GM12878 (cell line): ENCODE results near the gene ATG4A. TPM values are rescaled to one million over a fixed set of nuclear protein-coding genes. Genes with fewer than 3 reads are reported as not detected.

ENCODE experiments used
- ATAC-seq: fragments of 200-7000 bp; cut with Tn5 transposase; 3 replicates; pipeline ENCODE4 v1.9.1; 2020; ENCODE audit warnings: mild to moderate bottlenecking, moderate library complexity
- BruUV-seq: library from RNA; stranded (reverse); fragments of 400-500 nt; replicated peaks from 2 replicates; lab custom pipeline; 2021; lab: Mats Ljungman, UMichigan
- CTCF ChIA-PET: fragments of 300-600 bp; sonication (Branson Sonifier 250); formaldehyde crosslinking; extraction: SDS; loops from one replicate; lab custom pipeline; 2021; ENCODE audit warnings: inconsistent platforms; lab: Yijun Ruan, JAX
- POLR2A ChIA-PET: fragments of 350-600 bp; formaldehyde crosslinking; extraction: SDS; loops from one replicate; lab custom pipeline; 2021; ENCODE audit warnings: inconsistent platforms; lab: Charles Lee
- RAD21 ChIA-PET: fragments of 300-600 bp; sonication (Branson Sonifier 250); formaldehyde crosslinking; loops from one replicate; lab custom pipeline; 2023; ENCODE audit warnings: antibody characterized with exemption; ENCODE audit not compliant: unreplicated experiment; lab: Charles Lee
- SMC1A ChIA-PET: fragments of 300-600 bp; sonication (Branson Sonifier 250); formaldehyde crosslinking; loops from one replicate; lab custom pipeline; 2023; ENCODE audit not compliant: unreplicated experiment, uncharacterized antibody; lab: Charles Lee
- DNase-seq: peaks from one replicate; pipeline ENCODE4 v3.0.0-alpha.2; 2011; ENCODE audit warnings: low read depth, low spot score
- FAIRE-seq: peaks from 3 replicates; lab custom pipeline; 2011; peaks lifted over from hg19 to GRCh38; lab: Jason Lieb, UNC
- H2AFZ ChIP-seq: 2 replicates; pipeline ENCODE4 v1.6.0; 2011; ENCODE audit warnings: low read depth, low read length, control low read depth; ENCODE audit not compliant: control insufficient read depth
- H3K27ac ChIP-seq: 2 replicates; pipeline ENCODE4 v1.5.1; 2011; ENCODE audit warnings: control low read depth; ENCODE audit not compliant: control insufficient read depth, insufficient read depth
- H3K27me3 ChIP-seq, 2 experiments: replicated peaks in 1 of 2; 2 replicates each; pipeline versions ENCODE4 v1.6.0 to v1.6.1; 2011; ENCODE audit warnings: low read length in 1 of 2; ENCODE audit not compliant: control insufficient read depth in 2 of 2, insufficient read depth in 2 of 2
- H3K36me3 ChIP-seq, 2 experiments: 2 replicates each; pipeline ENCODE4 v1.5.1; 2011; ENCODE audit warnings: low read length in 1 of 2; ENCODE audit not compliant: control insufficient read depth in 2 of 2, insufficient read depth in 2 of 2
- H3K4me1 ChIP-seq: 2 replicates; pipeline ENCODE4 v1.6.1; 2011; ENCODE audit warnings: mild to moderate bottlenecking, low read length, moderate library complexity, mixed read lengths; ENCODE audit not compliant: control insufficient read depth, insufficient read depth
- H3K4me2 ChIP-seq: 2 replicates; pipeline ENCODE4 v1.6.0; 2011; ENCODE audit warnings: control low read depth; ENCODE audit not compliant: control insufficient read depth, insufficient read depth
- H3K4me3 ChIP-seq: fragments of 200-600 bp; sonication (generic); 2 replicates; pipeline ENCODE4 v1.5.1; 2016
- H3K79me2 ChIP-seq: 2 replicates; pipeline ENCODE4 v1.6.0; 2011; ENCODE audit warnings: low read length; ENCODE audit not compliant: control insufficient read depth, insufficient read depth
- H3K9ac ChIP-seq: 2 replicates; pipeline ENCODE4 v1.8.0; 2011; ENCODE audit warnings: low read length, control low read depth, mixed read lengths; ENCODE audit not compliant: control insufficient read depth, insufficient read depth
- H3K9me3 ChIP-seq: replicated peaks from 3 replicates; pipeline ENCODE4 v1.5.1; 2011; ENCODE audit warnings: mild to moderate bottlenecking, low read length; ENCODE audit not compliant: control insufficient read depth, insufficient read depth
- H4K20me1 ChIP-seq: 2 replicates; pipeline ENCODE4 v1.6.0; 2011; ENCODE audit not compliant: control insufficient read depth, insufficient read depth
- CHD2 ChIP-seq: IDR thresholded peaks from 2 replicates; pipeline ENCODE4 v1.6.1; 2011; ENCODE audit warnings: low read depth, low read length, improper control_type of control experiment, borderline replicate concordance
- FOXK2 ChIP-seq: fragments of 450-650 bp; IDR thresholded peaks from 2 replicates; pipeline ENCODE4 v1.6.1; 2017; ENCODE audit warnings: mild to moderate bottlenecking, moderate library complexity
- HDGF ChIP-seq: fragments of 450-650 bp; IDR thresholded peaks from 2 replicates; pipeline ENCODE4 v1.6.1; 2016; ENCODE audit warnings: antibody characterized with exemption
- MEF2A ChIP-seq: IDR thresholded peaks from 2 replicates; pipeline ENCODE4 v1.6.1; 2011; ENCODE audit warnings: low read depth, mild to moderate bottlenecking, low read length, moderate library complexity; ENCODE audit not compliant: insufficient read depth
- MTA3 ChIP-seq: IDR thresholded peaks from 2 replicates; pipeline ENCODE4 v1.6.1; 2012; ENCODE audit warnings: low read length, inconsistent platforms, borderline replicate concordance
- NFIC ChIP-seq: IDR thresholded peaks from 2 replicates; pipeline ENCODE4 v1.6.1; 2012; ENCODE audit warnings: low read depth, mild to moderate bottlenecking, inconsistent platforms, low read length, moderate library complexity
- NFXL1 ChIP-seq: fragments of 450-650 bp; IDR thresholded peaks from 2 replicates; pipeline ENCODE4 v1.6.1; 2017; ENCODE audit warnings: antibody characterized with exemption, mild to moderate bottlenecking, borderline replicate concordance
- NFYA ChIP-seq: IDR thresholded peaks from 2 replicates; pipeline ENCODE4 v1.6.1; 2011; ENCODE audit warnings: low read depth, mild to moderate bottlenecking, low read length, improper control_type of control experiment, borderline replicate concordance
- POLR2AphosphoS2 ChIP-seq: IDR thresholded peaks from 2 replicates; pipeline ENCODE4 v1.6.1; 2011; ENCODE audit warnings: low read depth, mild to moderate bottlenecking, low read length, improper control_type of control experiment, moderate library complexity
- RFX5 ChIP-seq: IDR thresholded peaks from 2 replicates; pipeline ENCODE4 v1.6.1; 2011; ENCODE audit warnings: low read depth, low read length, improper control_type of control experiment
- RUNX3 ChIP-seq: IDR thresholded peaks from 2 replicates; pipeline ENCODE4 v1.6.1; 2012; ENCODE audit warnings: low read length, inconsistent platforms
- SKIL ChIP-seq: fragments of 450-650 bp; IDR thresholded peaks from 2 replicates; pipeline ENCODE4 v1.6.1; 2017; ENCODE audit warnings: mild to moderate bottlenecking, low read depth, inconsistent platforms; ENCODE audit not compliant: poor library complexity, severe bottlenecking
- SMAD1 ChIP-seq: fragments of 450-650 bp; IDR thresholded peaks from 2 replicates; pipeline ENCODE4 v1.6.1; 2018; ENCODE audit warnings: mild to moderate bottlenecking, low read depth; ENCODE audit not compliant: partially characterized antibody
- SREBF2 ChIP-seq: IDR thresholded peaks from 2 replicates; pipeline ENCODE4 v1.6.1; 2012; ENCODE audit warnings: mild to moderate bottlenecking, low read length
- TCF7 ChIP-seq: IDR thresholded peaks from 2 replicates; pipeline ENCODE4 v1.6.1; 2014; ENCODE audit warnings: antibody characterized with exemption, borderline replicate concordance
- YBX1 ChIP-seq: fragments of 450-650 bp; IDR thresholded peaks from 2 replicates; pipeline ENCODE4 v1.6.1; 2016; ENCODE audit warnings: antibody characterized with exemption
- ZNF217 ChIP-seq: fragments of 450-650 bp; IDR thresholded peaks from 2 replicates; pipeline ENCODE4 v1.6.1; 2017; ENCODE audit warnings: antibody characterized with exemption, mild to moderate bottlenecking
- WGBS: methylation state at CpG from one replicate; pipeline ENCODE4 v1.1.6; 2016; ENCODE audit warnings: low lambda C conversion rate; ENCODE audit not compliant: insufficient replicate concordance, insufficient coverage; ENCODE audit errors: missing lambda C conversion rate; 5-methylcytosine and 5-hydroxymethylcytosine counted together
- in situ Hi-C: fragments of 300-500 bp; cut with MboI; formaldehyde crosslinking; loops from 9 replicates; pipeline ENCODE4 v1.14.3; 2018; ENCODE audit warnings: mixed read lengths
- intact Hi-C: fragments of 100-400 bp; cut with micrococcal nuclease; formaldehyde crosslinking; loops from one replicate; pipeline ENCODE4 v1.14.2; 2022; ENCODE audit not compliant: unreplicated experiment
- polyA plus RNA-seq, 11 experiments: library from polyadenylated mRNA; depleted of rRNA in 4 of 11; unstranded in 6 of 11; stranded (reverse) in 5 of 11; fragments of >200 nt; fragmentation: Nextera tagmentation in 4 of 11; fragmentation: Illumina TruSeq in 1 of 11; extraction: Ambion mirVana in 4 of 11; extraction: Trizol in 1 of 11; gene quantifications; 1 replicate in 1 of 11; 2 replicates in 10 of 11; pipeline versions ENCODE4 v1.2.1 to v1.2.3, GENCODE V29; 2011 to 2016; ENCODE audit warnings: inconsistent platforms in 2 of 11, missing spikeins in 2 of 11, low read depth in 1 of 11
- total RNA-seq, 4 experiments: library from RNA; depleted of rRNA in 3 of 4; stranded (reverse); fragments of >200 nt in 3 of 4; fragmentation: Illumina TruSeq in 1 of 4; extraction: Trizol in 1 of 4; gene quantifications; 2 replicates each; pipeline versions ENCODE4 v1.2.1 to v1.2.3, GENCODE V29; 2013 to 2021

The ATG4A gene
- total and polyA plus RNA-seq, 10 of the 15 experiments (the other 5 are each of a cell fraction or from before 2014, with no cell fraction given) = 9.1 to 22.0 (median 15.5) TPM

- no peaks in the 10 kb centered on the region for H3K9me3 ChIP-seq
- H3K4me3 ChIP-seq = no peak overlapping the region
- in situ Hi-C loops = no loop called here
- DNase-seq (no peak), FAIRE-seq (peak; percentile 61), ATAC-seq (no peak)
- BruUV-seq = no TSS peak
- ChIA-PET RAD21 (no interaction called here), CTCF (no interaction called here), SMC1A (no interaction called here), POLR2A (interaction anchor here (0.8 kb wide), 1 partner anchor 18 kb away, joined by 3 read pairs; no protein-coding TSS in a partner anchor)
- H2AFZ ChIP-seq = no peak overlapping the region
- H3K36me3 ChIP-seq = no peaks in the 10 kb centered on the region
- no peak overlapping the region for H3K27ac ChIP-seq
- intact Hi-C loops = no loop called here
- no peaks in the 10 kb centered on the region for H4K20me1 ChIP-seq
- TF ChIP-seq POLR2AphosphoS2 (no peak), SMAD1 (no peak), RFX5 (no peak), NFXL1 (no peak), CHD2 (no peak), YBX1 (no peak), RUNX3 (no peak), NFYA (no peak), HDGF (no peak), NFIC (no peak), SKIL (no peak), ZNF217 (no peak), MTA3 (no peak), TCF7 (no peak), MEF2A (no peak), SREBF2 (no peak), FOXK2 (no peak)
- H3K27me3 ChIP-seq = no peaks in the 10 kb centered on the region
- no peaks in the 10 kb centered on the region for H3K4me1 ChIP-seq
- H3K79me2 ChIP-seq = no peaks in the 10 kb centered on the region; the same call in none of the 2 replicates
- no peak overlapping the region for H3K4me2 ChIP-seq
- WGBS = 61% methylated on average over 2 of the region's 2 CpGs
- no peak overlapping the region for H3K9ac ChIP-seq
Measured at GRCh38 chrX:108097380-108097779, 5.8 kb downstream of the ATG4A start.
